Psoas muscle (tissue), 8 donors: Measurements from ENCODE around the gene GRIP1. TPM values are rescaled to one million over a fixed set of nuclear protein-coding genes. Genes with fewer than 3 reads are reported as not detected.

Experiments
- ATAC-seq, 4 donors: fragments of 200-7000 bp; cut with Tn5 transposase; one replicate each; pipeline ENCODE4 v1.9.1; 2020; ENCODE audit warnings: moderate library complexity in 3 of 4, mild to moderate bottlenecking in 2 of 4
- DNase-seq, 2 donors: peaks; one replicate each; pipeline ENCODE4 v3.0.0-alpha.2; 2020
- H3K27ac ChIP-seq: fragments of 200-600 bp; one replicate; pipeline ENCODE4 v1.8.0; 2022
- H3K27me3 ChIP-seq, 3 donors: fragments of 200-600 bp in 1 of 3; one replicate each; pipeline versions ENCODE4 v1.6.1 to v1.8.0; 2013 to 2022; ENCODE audit warnings: low read length in 2 of 3, mild to moderate bottlenecking in 2 of 3, moderate library complexity in 1 of 3; ENCODE audit not compliant: insufficient read depth in 3 of 3
- H3K36me3 ChIP-seq, 2 donors: fragments of 200-600 bp in 1 of 2; one replicate each; pipeline versions ENCODE4 v1.6.1 to v1.8.0; 2013 to 2022; ENCODE audit warnings: low read depth in 1 of 2, mild to moderate bottlenecking in 1 of 2, moderate library complexity in 1 of 2; ENCODE audit not compliant: insufficient read depth in 1 of 2
- H3K4me1 ChIP-seq: fragments of 200-600 bp; one replicate; pipeline ENCODE4 v1.8.0; 2022
- H3K4me3 ChIP-seq: fragments of 200-600 bp; one replicate; pipeline ENCODE4 v1.8.0; 2022; ENCODE audit warnings: mild to moderate bottlenecking
- H3K9me3 ChIP-seq: fragments of 200-600 bp; one replicate; pipeline ENCODE4 v1.8.0; 2022
- CTCF ChIP-seq: fragments of 200-600 bp; IDR thresholded peaks from one replicate; pipeline ENCODE4 v1.8.0; 2022; ENCODE audit warnings: antibody characterized with exemption
- WGBS, 3 donors: extraction: QIAGEN DNeasy Blood & Tissue Kit; methylation state at CpG; one replicate each; pipeline versions ENCODE4 v1.1.6 to v1.1.7; 2013; 5-methylcytosine and 5-hydroxymethylcytosine counted together
- intact Hi-C, 2 donors: fragments of 100-400 bp; cut with DNase I; formaldehyde crosslinking; loops; one replicate each; pipeline versions ENCODE4 v1.11.0 to v1.14.2; 2022
- polyA plus RNA-seq, 3 donors: library from polyadenylated mRNA; stranded (reverse); fragments of 200-250 nt; gene quantifications; one replicate each; pipeline ENCODE4 v1.2.3, GENCODE V29; 2013
- total RNA-seq, 4 donors: library from RNA; stranded (reverse); fragmentation: NEBNext Ultra II Directional in 2 of 4; extraction: Animal tissue kit (Norgen Biotek cat#: 25700) in 2 of 4; gene quantifications; one replicate each; pipeline versions ENCODE4 v1.2.1 to v1.2.4, GENCODE V29; 2021 to 2023
- donor health status: healthy with polysubstance abuse.
- donor health status: DM: no; HTN: no; CAD: no; lungs with moderate emphysema.
- donor health status: Bipolar disorder and iron deficiency.
- donor health status: healthy.
- donor health status: DM: yes; HTN: yes; CAD: no.
- donor health status: DM: no; HTN: no; CAD: no.
- donor health status: DM: no; HTN: no; CAD: no.
- donor health status: DM: yes; HTN: yes; CAD: no.

GRIP1 gene
- total and polyA plus RNA-seq, 7 donors, result 0.05 to 4.1 (median 1.6) TPM

GRCh38 chr12:66549050-66549389, 129.9 kb downstream of the GRIP1 start:
- Histone ChIP-seq H3K4me1 (no peaks in the 10 kb centered on the region), H3K27me3 (no peaks in the 10 kb centered on the region), H3K4me3 (no peak overlapping the region), H3K27ac (no peak overlapping the region), H3K36me3 (no peaks in the 10 kb centered on the region), H3K9me3 (no peaks in the 10 kb centered on the region)
- no peak for DNase-seq
- 42 to 60% (median 51%) methylated on average over 2 of the region's 2 CpGs for WGBS, 3 donors
- intact Hi-C loops, result no loop called here
- ATAC-seq, result no peak
- TF ChIP-seq CTCF, result no peak

- ATAC-seq (no peak), DNase-seq (no peak)
- TF ChIP-seq CTCF, result no peak
- H3K27me3 ChIP-seq, result no peaks in the 10 kb centered on the region
- H3K4me3 ChIP-seq, result no peak overlapping the region
- H3K4me1 ChIP-seq, result no peaks in the 10 kb centered on the region
- H3K27ac ChIP-seq, result no peak overlapping the region
- no peaks in the 10 kb centered on the region for H3K9me3 ChIP-seq
- WGBS, 3 donors, result 78 to 80% (median 80%) methylated on average over 4 of the region's 4 CpGs
- intact Hi-C loops, result no loop called here
- no peaks in the 10 kb centered on the region for H3K36me3 ChIP-seq
These were observed 130.4 kb downstream of the GRIP1 start for GRCh38 chr12:66548338-66549049.

- TF ChIP-seq CTCF, result no peak
- WGBS, 3 donors, result 20 to 25% (median 23%) methylated on average over 1 of the region's 1 CpG
- no peak for ATAC-seq
These were observed 137.4 kb downstream of the GRIP1 start for GRCh38 chr12:66541426-66541825.

GRCh38 chr12:66539431-66539830, 139.4 kb downstream of the GRIP1 start:
- DNase-seq, result no peak
- no peaks in the 10 kb centered on the region for H3K36me3 ChIP-seq
- no peaks in the 10 kb centered on the region for H3K9me3 ChIP-seq
- H3K27ac ChIP-seq, result no peak overlapping the region
- TF ChIP-seq CTCF, result no peak
- intact Hi-C loops, result no loop called here
- no peaks in the 10 kb centered on the region for H3K27me3 ChIP-seq
- ATAC-seq, result no peak
- no peaks in the 10 kb centered on the region for H3K4me1 ChIP-seq
- H3K4me3 ChIP-seq, result no peak overlapping the region

More at GRCh38 chr12:66541426-66541825, 137.4 kb downstream of the GRIP1 start:
- no peak overlapping the region for H3K4me3 ChIP-seq
- no peaks in the 10 kb centered on the region for H3K27me3 ChIP-seq
- H3K27ac ChIP-seq, result no peak overlapping the region
- no peaks in the 10 kb centered on the region for H3K36me3 ChIP-seq
- H3K4me1 ChIP-seq, result no peaks in the 10 kb centered on the region
- intact Hi-C loops, result no loop called here
- no peak for DNase-seq
- no peaks in the 10 kb centered on the region for H3K9me3 ChIP-seq

- WGBS, 3 donors, result 65 to 83% (median 68%) methylated on average over 4 of the region's 4 CpGs
- no peaks in the 10 kb centered on the region for H3K4me1 ChIP-seq
- ATAC-seq (no peak), DNase-seq (no peak)
- H3K9me3 ChIP-seq, result no peaks in the 10 kb centered on the region
- H3K27ac ChIP-seq, result no peak overlapping the region
- intact Hi-C loops, result no loop called here
- H3K4me3 ChIP-seq, result no peak overlapping the region
- no peaks in the 10 kb centered on the region for H3K36me3 ChIP-seq
- H3K27me3 ChIP-seq, result no peaks in the 10 kb centered on the region
- TF ChIP-seq CTCF, result no peak
These were observed 139.9 kb downstream of the GRIP1 start for GRCh38 chr12:66538970-66539369.
